ENCODE data around the gene NR1I2. TPM values are rescaled to one million over a fixed set of nuclear protein-coding genes. Genes with fewer than 3 reads are reported as not detected.

Gene NR1I2
- total RNA-seq, 1 donor from 2014 or later, result 0.23 TPM

GRCh38 chr3:119776304-119776703 lies 5.6 kb upstream of the NR1I2 start:
- DNase-seq (ENCODE audit: low spot score), result no peak
- H3K27me3 Mint-ChIP-seq (ENCODE audit: unreplicated experiment), result peaks cover 1% of the 10 kb centered on the region
- H3K9me3 Mint-ChIP-seq (ENCODE audit: unreplicated experiment), result no peaks in the 10 kb centered on the region
- H3K36me3 Mint-ChIP-seq (ENCODE audit: low read depth, unreplicated experiment), result no peaks in the 10 kb centered on the region
- H3K27ac Mint-ChIP-seq (ENCODE audit: unreplicated experiment), result no peak overlapping the region
- no peak overlapping the region for H3K4me3 Mint-ChIP-seq (ENCODE audit: unreplicated experiment)
- TF ChIP-seq CTCF (IDR thresholded peaks at IDR 0.05; ENCODE audit: unreplicated experiment), result no peak
- H3K4me1 Mint-ChIP-seq (ENCODE audit: unreplicated experiment), result no peaks in the 10 kb centered on the region

GRCh38 chr3:119778176-119778575 lies 3.7 kb upstream of the NR1I2 start:
- no peak overlapping the region for H3K27ac Mint-ChIP-seq (ENCODE audit: unreplicated experiment)
- TF ChIP-seq CTCF (IDR thresholded peaks at IDR 0.05; ENCODE audit: unreplicated experiment), result no peak
- H3K27me3 Mint-ChIP-seq (ENCODE audit: unreplicated experiment), result no peaks in the 10 kb centered on the region
- H3K36me3 Mint-ChIP-seq (ENCODE audit: low read depth, unreplicated experiment), result no peaks in the 10 kb centered on the region
- H3K4me1 Mint-ChIP-seq (ENCODE audit: unreplicated experiment), result peaks cover 2% of the 10 kb centered on the region
- no peak overlapping the region for H3K4me3 Mint-ChIP-seq (ENCODE audit: unreplicated experiment)
- DNase-seq (ENCODE audit: low spot score), result no peak
- no peaks in the 10 kb centered on the region for H3K9me3 Mint-ChIP-seq (ENCODE audit: unreplicated experiment)

GRCh38 chr3:119778811-119779210 lies 3.1 kb upstream of the NR1I2 start:
- DNase-seq (ENCODE audit: low spot score), result no peak
- TF ChIP-seq CTCF (IDR thresholded peaks at IDR 0.05; ENCODE audit: unreplicated experiment), result no peak

GRCh38 chr3:119779731-119780383 lies 2.0 kb upstream of the NR1I2 start:
- H3K4me1 Mint-ChIP-seq (ENCODE audit: unreplicated experiment), result peaks cover 2% of the 10 kb centered on the region

More at GRCh38 chr3:119778811-119779210, 3.1 kb upstream of the NR1I2 start:
- H3K9me3 Mint-ChIP-seq (ENCODE audit: unreplicated experiment), result no peaks in the 10 kb centered on the region
- no peaks in the 10 kb centered on the region for H3K36me3 Mint-ChIP-seq (ENCODE audit: low read depth, unreplicated experiment)
- H3K27ac Mint-ChIP-seq (ENCODE audit: unreplicated experiment), result no peak overlapping the region
- H3K4me1 Mint-ChIP-seq (ENCODE audit: unreplicated experiment), result peaks cover 2% of the 10 kb centered on the region
- H3K27me3 Mint-ChIP-seq (ENCODE audit: unreplicated experiment), result no peaks in the 10 kb centered on the region
- no peak overlapping the region for H3K4me3 Mint-ChIP-seq (ENCODE audit: unreplicated experiment)

More at GRCh38 chr3:119779731-119780383, 2.0 kb upstream of the NR1I2 start:
- Mint-ChIP-seq H3K27me3 (ENCODE audit: unreplicated experiment) (no peaks in the 10 kb centered on the region), H3K36me3 (ENCODE audit: low read depth, unreplicated experiment) (no peaks in the 10 kb centered on the region), H3K27ac (ENCODE audit: unreplicated experiment) (no peak overlapping the region), H3K4me3 (ENCODE audit: unreplicated experiment) (no peak overlapping the region), H3K9me3 (ENCODE audit: unreplicated experiment) (no peaks in the 10 kb centered on the region)
- no peak for TF ChIP-seq CTCF (IDR thresholded peaks at IDR 0.05; ENCODE audit: unreplicated experiment)
- DNase-seq (ENCODE audit: low spot score), result no peak

All from endothelial cell (in vitro differentiated cells).